Endothelial cell of umbilical vein (primary cell): ENCODE data around the gene VCAN. TPM values are rescaled to one million over a fixed set of nuclear protein-coding genes. Genes with fewer than 3 reads are reported as not detected.

Source experiments
- BruUV-seq: library from RNA; stranded (reverse); fragments of 400-500 nt; replicated peaks from 2 replicates; lab custom pipeline; 2021; lab: Mats Ljungman, UMichigan
- CTCF ChIA-PET: fragments of 300-600, 350-600 bp; sonication (Branson Sonifier 250); formaldehyde crosslinking; loops from one replicate; lab custom pipeline; 2021; ENCODE audit warnings: antibody characterized with exemption, inconsistent platforms; lab: Charles Lee
- POLR2A ChIA-PET: fragments of 300-600, 350-600 bp; sonication (Branson Sonifier 250); formaldehyde crosslinking; loops from one replicate; lab custom pipeline; 2021; ENCODE audit warnings: antibody characterized with exemption, inconsistent platforms; lab: Charles Lee
- DNase-seq: peaks from one replicate; pipeline ENCODE4 v3.0.0-alpha.2; 2011; ENCODE audit warnings: low read depth, low spot score
- FAIRE-seq: peaks from 2 replicates; lab custom pipeline; 2011; peaks lifted over from hg19 to GRCh38; lab: Jason Lieb, UNC
- H2AFZ ChIP-seq: 2 replicates; pipeline ENCODE4 v1.6.0; 2012; ENCODE audit warnings: low read depth, low read length, control low read depth, inconsistent platforms
- H3K27ac ChIP-seq: 2 replicates; pipeline ENCODE4 v1.5.1; 2011; ENCODE audit warnings: low read depth, mild to moderate bottlenecking, control low read depth, low read length, moderate library complexity; ENCODE audit not compliant: insufficient read depth
- H3K27me3 ChIP-seq, 2 experiments: 2 replicates each; pipeline versions ENCODE4 v1.6.0 to v1.6.1; 2011; ENCODE audit warnings: low read length in 2 of 2, mixed read lengths in 1 of 2; ENCODE audit not compliant: control insufficient read depth in 2 of 2, insufficient read depth in 2 of 2
- H3K36me3 ChIP-seq, 2 experiments: 2 replicates in 1 of 2; 3 replicates in 1 of 2; pipeline ENCODE4 v1.5.1; 2011; ENCODE audit warnings: low read length in 2 of 2, mild to moderate bottlenecking in 1 of 2, moderate library complexity in 1 of 2; ENCODE audit not compliant: control insufficient read depth in 2 of 2, insufficient read depth in 2 of 2; ENCODE audit errors: extremely low read depth in 1 of 2
- H3K4me1 ChIP-seq: 3 replicates; pipeline ENCODE4 v1.5.1; 2011; ENCODE audit warnings: mild to moderate bottlenecking, low read length; ENCODE audit not compliant: control insufficient read depth, insufficient read depth; ENCODE audit errors: extremely low read depth
- H3K4me2 ChIP-seq: 2 replicates; pipeline ENCODE4 v1.6.1; 2011; ENCODE audit warnings: low read length, control low read depth, mixed read lengths; ENCODE audit not compliant: insufficient read depth
- H3K4me3 ChIP-seq, 3 experiments: fragments of 200-600 bp in 1 of 3; sonication (generic), shearing (Covaris generic) in 1 of 3; replicated peaks in 1 of 3; 2 replicates each; pipeline ENCODE4 v1.5.1; 2011 to 2016; ENCODE audit warnings: control low read depth in 3 of 3, low read length in 3 of 3, mild to moderate bottlenecking in 2 of 3, inconsistent platforms in 1 of 3, low read depth in 1 of 3, moderate library complexity in 1 of 3; ENCODE audit not compliant: insufficient read depth in 1 of 3
- H3K79me2 ChIP-seq: 2 replicates; pipeline ENCODE4 v1.6.0; 2012; ENCODE audit warnings: low read length, inconsistent platforms; ENCODE audit not compliant: control insufficient read depth, insufficient read depth
- H3K9ac ChIP-seq: replicated peaks from 2 replicates; pipeline ENCODE3; 2011; ENCODE audit warnings: low read length, control low read depth; ENCODE audit not compliant: insufficient read depth; ENCODE audit errors: extremely low read depth
- H3K9me1 ChIP-seq: replicated peaks from 3 replicates; pipeline ENCODE4 v1.6.0; 2011; ENCODE audit warnings: mild to moderate bottlenecking, low read length; ENCODE audit not compliant: control insufficient read depth, insufficient read depth; ENCODE audit errors: extremely low read depth
- H3K9me3 ChIP-seq: replicated peaks from 2 replicates; pipeline ENCODE4 v1.5.1; 2012; ENCODE audit warnings: low read length, inconsistent platforms; ENCODE audit not compliant: control insufficient read depth, insufficient read depth
- H4K20me1 ChIP-seq: replicated peaks from 2 replicates; pipeline ENCODE3; 2011; ENCODE audit warnings: mild to moderate bottlenecking, low read length; ENCODE audit not compliant: control insufficient read depth, insufficient read depth; ENCODE audit errors: extremely low read depth
- CTCF ChIP-seq, 2 donors: IDR thresholded peaks; 1 replicate in 1 of 2; 2 replicates in 1 of 2; pipeline ENCODE4 v1.5.1; 2011; ENCODE audit warnings: low read length in 2 of 2, mild to moderate bottlenecking in 2 of 2, moderate library complexity in 2 of 2, control low read depth in 1 of 2, inconsistent platforms in 1 of 2, low read depth in 1 of 2; ENCODE audit not compliant: insufficient read depth in 1 of 2; ENCODE audit errors: extremely low read depth in 1 of 2
- EZH2 ChIP-seq: IDR thresholded peaks from 2 replicates; pipeline ENCODE4 v1.6.1; 2012; ENCODE audit warnings: borderline replicate concordance, low read depth, mild to moderate bottlenecking, moderate library complexity, low read length, inconsistent platforms; ENCODE audit not compliant: severe bottlenecking
- FOS ChIP-seq: IDR thresholded peaks from 2 replicates; pipeline ENCODE4 v1.6.1; 2011; ENCODE audit warnings: mild to moderate bottlenecking, low read length, moderate library complexity, borderline replicate concordance; ENCODE audit not compliant: insufficient read depth
- GATA2 ChIP-seq: IDR thresholded peaks from 2 replicates; pipeline ENCODE4 v1.7.0; 2011; ENCODE audit warnings: low read depth, mild to moderate bottlenecking, moderate library complexity, mixed read lengths, low read length; ENCODE audit not compliant: insufficient read length, insufficient read depth
- JUN ChIP-seq: IDR thresholded peaks from 2 replicates; pipeline ENCODE4 v1.6.1; 2011; ENCODE audit warnings: borderline replicate concordance, low read depth; ENCODE audit not compliant: insufficient read length, insufficient read depth
- MAX ChIP-seq: IDR thresholded peaks from 2 replicates; pipeline ENCODE4 v1.6.1; 2011; ENCODE audit not compliant: insufficient read depth, insufficient read length
- MYC ChIP-seq: IDR thresholded peaks from one replicate; pipeline ENCODE4 v1.6.1; 2011; ENCODE audit warnings: mild to moderate bottlenecking, low read depth, low read length
- POLR2A ChIP-seq: IDR thresholded peaks from 2 replicates; pipeline ENCODE4 v1.6.1; 2012; ENCODE audit warnings: low read depth, mild to moderate bottlenecking, control low read depth, low read length
- POLR2AphosphoS5 ChIP-seq: IDR thresholded peaks from 2 replicates; pipeline ENCODE4 v1.6.1; 2012; ENCODE audit warnings: low read depth, mild to moderate bottlenecking, control low read depth, low read length, moderate library complexity; ENCODE audit not compliant: insufficient read depth
- dilution Hi-C: fragments of 300-500 bp; cut with MboI; formaldehyde crosslinking; loops from one replicate; pipeline ENCODE4 v1.15.0; 2019; ENCODE audit warnings: low sequenced_read_pairs; ENCODE audit not compliant: extremely low pct_ligation_motif_present
- intact Hi-C: fragments of 100-400 bp; cut with micrococcal nuclease; formaldehyde crosslinking; loops from one replicate; pipeline ENCODE4 v1.10.0; 2022
- polyA plus RNA-seq, 4 experiments: library from polyadenylated mRNA; depleted of rRNA in 3 of 4; stranded (reverse) in 3 of 4; unstranded in 1 of 4; fragments of >200 nt; gene quantifications; 2 replicates each; pipeline versions ENCODE4 v1.2.1 to v1.2.3, GENCODE V29; 2011 to 2012; ENCODE audit warnings: missing spikeins in 1 of 4
- total RNA-seq: library from RNA; stranded (reverse); gene quantifications from 2 replicates; pipeline ENCODE4 v1.2.3, GENCODE V29; 2021

Gene VCAN
- total and polyA plus RNA-seq, 2 donors (not counting 3 experiments of a cell fraction or from before 2014, with no cell fraction given): 0.35 to 1.2 TPM

- Histone ChIP-seq H4K20me1 (no peaks in the 10 kb centered on the region), H3K79me2 (no peaks in the 10 kb centered on the region), H3K9ac (no peak overlapping the region), H3K4me2 (no peak overlapping the region), H3K9me3 (no peaks in the 10 kb centered on the region), H3K36me3 (no peaks in the 10 kb centered on the region), H3K4me1 (no peaks in the 10 kb centered on the region), H2AFZ (no peak overlapping the region), H3K4me3 (no peak overlapping the region), H3K9me1 (no peaks in the 10 kb centered on the region), H3K27me3 (peaks cover 2 to 6% of the 10 kb centered on the region in 2 experiments), H3K27ac (no peak overlapping the region)
- ChIA-PET POLR2A (no interaction called here), CTCF (interaction anchor here (0.6 kb wide), 1 partner anchor 8 kb away, joined by 3 read pairs; no protein-coding TSS in a partner anchor)
- intact Hi-C loops: no loop called here
- no peak for DNase-seq
- BruUV-seq: no TSS peak
- TF ChIP-seq MAX (no peak), POLR2A (no peak), JUN (no peak), FOS (no peak), GATA2 (no peak), POLR2AphosphoS5 (no peak), MYC (no peak), CTCF (IDR thresholded peaks at IDR 0.05; ENCODE audit: extremely low read depth in 1 of 2, insufficient read depth in 1 of 2, low read depth in 1 of 2, low read length in 2 of 2) (no peak), EZH2 (no peak)
- FAIRE-seq: no peak
- dilution Hi-C loops: no loop called here
Measured at GRCh38 chr5:83547889-83548288, 76.3 kb downstream of the VCAN start.
